Ascending aorta (tissue), 2 donors: ENCODE measurements around the gene FHIP1B. TPM values are rescaled to one million over a fixed set of nuclear protein-coding genes. Genes with fewer than 3 reads are reported as not detected.

ENCODE experiments used
- DNase-seq, 2 donors: peaks; one replicate each; pipeline ENCODE4 v3.0.0-alpha.2; 2019; ENCODE audit warnings: low spot score in 2 of 2
- H3K27ac ChIP-seq, 2 donors: fragments of 200-600 bp; sonication (generic); one replicate each; pipeline ENCODE4 v1.5.1; 2016 to 2017; ENCODE audit warnings: mild to moderate bottlenecking in 1 of 2
- H3K27me3 ChIP-seq: fragments of 200-600 bp; sonication (generic); one replicate; pipeline ENCODE4 v1.5.1; 2017
- H3K36me3 ChIP-seq, 2 donors: fragments of 200-600 bp; sonication (generic); one replicate each; pipeline ENCODE4 v1.5.1; 2016
- H3K4me1 ChIP-seq, 2 donors: fragments of 200-600 bp; sonication (generic); one replicate each; pipeline ENCODE4 v1.5.1; 2016 to 2017; ENCODE audit warnings: mild to moderate bottlenecking in 1 of 2
- H3K4me3 ChIP-seq, 2 donors: fragments of 200-600 bp; sonication (generic); one replicate each; pipeline ENCODE4 v1.5.1; 2016 to 2017; ENCODE audit warnings: mild to moderate bottlenecking in 1 of 2
- H3K9me3 ChIP-seq, 2 donors: fragments of 200-600 bp; sonication (generic); one replicate each; pipeline ENCODE4 v1.5.1; 2016
- intact Hi-C: fragments of 100-400 bp; cut with DNase I; formaldehyde crosslinking; loops from one replicate; pipeline ENCODE4 v1.15.1; 2023
- total RNA-seq: library from RNA; depleted of rRNA; stranded (reverse); fragments of >200 nt; gene quantifications from one replicate; pipeline ENCODE4 v1.1.0, GENCODE V29; 2016
- TF ChIP-seq, protein P1 (sequence below), 3 experiments: fragments of 200-600 bp in 2 of 3; fragments of 450-650 bp in 1 of 3; sonication (generic) in 2 of 3; IDR thresholded peaks; one replicate each; pipeline ENCODE4 v1.5.1; 2016 to 2019; ENCODE audit warnings: antibody characterized with exemption in 3 of 3, mild to moderate bottlenecking in 1 of 3, moderate library complexity in 1 of 3

The FHIP1B gene
- total RNA-seq, 1 donor from 2014 or later = 31.9 TPM

DNA sequence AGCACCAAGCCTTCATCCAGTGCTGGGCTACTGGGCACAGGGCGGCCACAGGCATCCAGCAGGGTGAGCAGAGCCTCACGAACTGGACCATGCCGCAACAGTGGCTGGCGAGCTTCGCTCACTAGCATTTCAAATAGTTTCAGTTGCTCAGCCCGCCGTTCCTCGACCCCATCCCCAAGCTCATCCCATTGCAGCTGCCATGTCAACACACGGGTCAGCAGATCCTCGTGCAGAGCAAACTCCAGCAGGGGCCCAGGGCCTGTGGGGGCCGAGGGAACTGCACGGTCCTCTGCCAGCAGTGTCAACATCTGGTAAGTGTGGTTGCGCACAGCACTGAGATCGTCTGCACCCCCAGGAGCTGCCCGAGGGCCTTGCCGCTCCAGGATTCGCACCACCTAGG, 10.6 kb downstream of the FHIP1B start:
- Histone ChIP-seq H3K4me3 (no peak overlapping the region), H3K27ac (no peak overlapping the region), H3K9me3 (no peaks in the 10 kb centered on the region), H3K36me3 (peaks cover 50 to 53% of the 10 kb centered on the region in 2 donors), H3K27me3 (no peaks in the 10 kb centered on the region), H3K4me1 (peaks cover 0 to 2% of the 10 kb centered on the region in 2 donors)
- intact Hi-C loops = no loop called here
- DNase-seq = no peak
- TF ChIP-seq, protein P1, sequence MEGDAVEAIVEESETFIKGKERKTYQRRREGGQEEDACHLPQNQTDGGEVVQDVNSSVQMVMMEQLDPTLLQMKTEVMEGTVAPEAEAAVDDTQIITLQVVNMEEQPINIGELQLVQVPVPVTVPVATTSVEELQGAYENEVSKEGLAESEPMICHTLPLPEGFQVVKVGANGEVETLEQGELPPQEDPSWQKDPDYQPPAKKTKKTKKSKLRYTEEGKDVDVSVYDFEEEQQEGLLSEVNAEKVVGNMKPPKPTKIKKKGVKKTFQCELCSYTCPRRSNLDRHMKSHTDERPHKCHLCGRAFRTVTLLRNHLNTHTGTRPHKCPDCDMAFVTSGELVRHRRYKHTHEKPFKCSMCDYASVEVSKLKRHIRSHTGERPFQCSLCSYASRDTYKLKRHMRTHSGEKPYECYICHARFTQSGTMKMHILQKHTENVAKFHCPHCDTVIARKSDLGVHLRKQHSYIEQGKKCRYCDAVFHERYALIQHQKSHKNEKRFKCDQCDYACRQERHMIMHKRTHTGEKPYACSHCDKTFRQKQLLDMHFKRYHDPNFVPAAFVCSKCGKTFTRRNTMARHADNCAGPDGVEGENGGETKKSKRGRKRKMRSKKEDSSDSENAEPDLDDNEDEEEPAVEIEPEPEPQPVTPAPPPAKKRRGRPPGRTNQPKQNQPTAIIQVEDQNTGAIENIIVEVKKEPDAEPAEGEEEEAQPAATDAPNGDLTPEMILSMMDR (IDR thresholded peaks at IDR 0.05) = no peak

DNA sequence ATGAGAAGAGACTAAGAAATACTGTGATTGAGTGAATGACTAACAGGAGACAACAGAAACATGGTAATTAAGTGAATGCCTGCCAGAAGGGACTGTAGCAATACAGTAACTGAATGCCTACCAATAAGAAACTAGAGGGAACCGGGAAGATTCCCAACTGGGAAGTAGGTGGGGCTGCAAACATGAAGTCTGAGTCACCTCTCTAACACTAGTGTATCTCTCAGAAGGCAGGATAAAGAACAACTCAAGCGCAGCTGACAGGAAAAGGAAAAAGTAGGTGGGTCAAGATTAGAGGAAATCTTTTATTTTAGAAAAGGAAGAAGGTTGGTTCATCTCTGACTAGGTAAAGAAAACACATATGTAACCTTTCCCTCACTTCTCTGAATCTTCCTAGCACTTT, 15.1 kb downstream of the FHIP1B start:
- DNase-seq = no peak
- no peak overlapping the region for H3K27ac ChIP-seq

DNA sequence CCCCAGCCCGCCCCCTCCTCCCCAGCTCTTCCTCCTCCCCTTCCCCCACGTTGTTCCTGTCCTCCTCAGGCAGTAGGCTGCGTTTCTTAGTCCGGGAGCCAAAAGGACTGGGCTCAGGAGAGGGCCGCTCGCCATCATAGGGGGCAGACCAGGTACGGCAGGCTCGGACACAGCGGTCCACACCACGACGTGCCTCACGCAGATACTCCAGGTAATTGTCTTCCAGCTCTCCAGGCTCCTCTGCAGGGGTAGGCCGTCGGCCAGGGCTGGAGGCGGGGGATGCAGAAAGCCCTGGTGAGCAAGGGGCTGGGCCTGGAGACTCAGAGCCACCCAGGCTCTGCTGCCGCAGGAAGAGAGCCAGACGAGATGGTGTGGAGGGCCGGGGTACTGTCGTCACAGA, 16.7 kb downstream of the FHIP1B start:
- no peak overlapping the region for H3K4me3 ChIP-seq
- no peak overlapping the region for H3K27ac ChIP-seq
- intact Hi-C loops = no loop called here
- DNase-seq = no peak
- H3K27me3 ChIP-seq = no peaks in the 10 kb centered on the region
- TF ChIP-seq, protein P1 (IDR thresholded peaks at IDR 0.05) = no peak
- H3K36me3 ChIP-seq = peaks cover 76 to 94% of the 10 kb centered on the region in 2 donors
- H3K9me3 ChIP-seq = no peaks in the 10 kb centered on the region
- H3K4me1 ChIP-seq = no peaks in the 10 kb centered on the region

More for the DNA sequence above, 15.1 kb downstream of the FHIP1B start:
- no peaks in the 10 kb centered on the region for H3K9me3 ChIP-seq
- H3K4me3 ChIP-seq = no peak overlapping the region
- TF ChIP-seq, protein P1 (IDR thresholded peaks at IDR 0.05) = no peak
- no peaks in the 10 kb centered on the region for H3K27me3 ChIP-seq
- peaks cover 79 to 96% of the 10 kb centered on the region in 2 donors for H3K36me3 ChIP-seq
- intact Hi-C loops = no loop called here
- H3K4me1 ChIP-seq = no peaks in the 10 kb centered on the region

DNA sequence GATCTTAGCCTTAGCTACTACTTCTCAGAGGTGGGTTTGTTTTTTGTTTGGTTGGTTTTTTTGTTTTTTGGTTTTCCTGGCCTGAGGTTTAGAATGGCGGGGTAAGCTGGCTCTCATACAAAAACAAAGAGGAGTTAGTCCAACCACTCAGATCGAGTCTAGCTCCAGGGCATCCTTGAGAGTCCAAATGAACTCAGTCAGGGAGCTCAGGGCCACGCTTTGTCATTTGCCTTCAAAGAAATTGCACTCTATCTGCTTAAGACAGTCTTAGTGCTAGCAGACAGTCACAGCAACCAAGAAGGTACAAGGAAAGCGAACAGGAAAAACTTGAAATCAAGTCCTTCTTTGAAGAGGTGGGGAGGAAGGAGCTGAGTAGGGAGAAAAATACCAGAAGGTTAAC, 17.9 kb downstream of the FHIP1B start:
- intact Hi-C loops = no loop called here
- no peaks in the 10 kb centered on the region for H3K4me1 ChIP-seq
- no peaks in the 10 kb centered on the region for H3K9me3 ChIP-seq
- no peak overlapping the region for H3K27ac ChIP-seq
- H3K27me3 ChIP-seq = no peaks in the 10 kb centered on the region
- no peak overlapping the region for H3K4me3 ChIP-seq
- TF ChIP-seq, protein P1 (IDR thresholded peaks at IDR 0.05) = no peak
- no peak for DNase-seq
- H3K36me3 ChIP-seq = peaks cover 71 to 94% of the 10 kb centered on the region in 2 donors

DNA sequence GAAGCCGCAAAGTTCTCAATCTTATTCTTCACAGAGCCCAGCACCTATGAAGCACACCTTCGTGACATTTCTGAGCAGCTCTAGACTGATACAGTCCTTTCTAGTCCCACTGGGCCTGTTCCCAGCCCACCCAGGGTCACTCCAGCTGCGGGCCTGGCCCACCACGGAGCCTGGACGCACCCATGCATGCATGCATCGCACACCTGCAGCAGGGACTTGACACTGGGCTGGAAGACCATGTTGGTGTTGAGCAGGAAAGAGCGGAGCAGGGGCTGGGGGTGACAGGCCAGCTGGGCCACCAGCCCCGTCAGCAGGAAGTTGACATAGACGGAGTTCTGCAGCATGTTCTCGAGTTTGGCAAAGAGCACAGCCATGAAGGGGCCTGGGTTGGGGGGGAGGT, 19.9 kb downstream of the FHIP1B start:
- TF ChIP-seq, protein P1 (IDR thresholded peaks at IDR 0.05) = no peak
- H3K4me1 ChIP-seq = no peaks in the 10 kb centered on the region
- no peaks in the 10 kb centered on the region for H3K27me3 ChIP-seq
- H3K9me3 ChIP-seq = no peaks in the 10 kb centered on the region
- H3K36me3 ChIP-seq = peaks cover 70 to 95% of the 10 kb centered on the region in 2 donors
- intact Hi-C loops = no loop called here
- H3K27ac ChIP-seq = no peak overlapping the region
- DNase-seq = no peak
- no peak overlapping the region for H3K4me3 ChIP-seq
